CD14-positive monocyte (primary cell): Measurements from ENCODE around the gene AMPH. TPM values are rescaled to one million over a fixed set of nuclear protein-coding genes. Genes with fewer than 3 reads are reported as not detected.
"Not testable (repeated sequence)": the region's sequence is repeated elsewhere in the genome, so short reads cannot be mapped to it uniquely, and the experiment has no call there.

ENCODE experiments used
- DNase-seq, 3 donors: peaks; one replicate each; pipeline ENCODE4 v3.0.0-alpha.2; 2011 to 2022
- H2AFZ ChIP-seq: 2 replicates; pipeline ENCODE4 v1.6.0; 2012; ENCODE audit warnings: mild to moderate bottlenecking, low read depth, low read length, inconsistent platforms; ENCODE audit not compliant: insufficient read depth, poor library complexity, severe bottlenecking
- H3K27ac ChIP-seq, 2 donors: 1 replicate in 1 of 2; 2 replicates in 1 of 2; pipeline ENCODE4 v1.5.1; 2012 to 2013; ENCODE audit warnings: low read length in 2 of 2, control low read depth in 1 of 2, inconsistent platforms in 1 of 2, low read depth in 1 of 2, mild to moderate bottlenecking in 1 of 2
- H3K27me3 ChIP-seq, 2 donors: one replicate each; pipeline versions ENCODE4 v1.6.0 to v1.6.1; 2011 to 2013; ENCODE audit warnings: low read length in 2 of 2; ENCODE audit not compliant: control insufficient read depth in 2 of 2, insufficient read depth in 2 of 2
- H3K36me3 ChIP-seq, 2 donors: replicated peaks in 1 of 2; 1 replicate in 1 of 2; 2 replicates in 1 of 2; pipeline versions ENCODE4 v1.5.1 to v1.6.1; 2012 to 2013; ENCODE audit warnings: low read length in 2 of 2, control low read depth in 1 of 2, inconsistent platforms in 1 of 2, mild to moderate bottlenecking in 1 of 2; ENCODE audit not compliant: insufficient read depth in 2 of 2, control insufficient read depth in 1 of 2
- H3K4me1 ChIP-seq, 2 donors: 1 replicate in 1 of 2; 2 replicates in 1 of 2; pipeline versions ENCODE4 v1.5.1 to v1.6.1; 2012 to 2013; ENCODE audit warnings: low read length in 2 of 2, control low read depth in 1 of 2, inconsistent platforms in 1 of 2, mild to moderate bottlenecking in 1 of 2, moderate library complexity in 1 of 2; ENCODE audit not compliant: insufficient read depth in 2 of 2, control insufficient read depth in 1 of 2
- H3K4me2 ChIP-seq: replicated peaks from 2 replicates; pipeline ENCODE3; 2012; ENCODE audit warnings: low read length, moderate library complexity, mild to moderate bottlenecking; ENCODE audit not compliant: poor library complexity, severe bottlenecking; ENCODE audit errors: extremely low read depth
- H3K4me3 ChIP-seq, 3 experiments: fragments of 200-600 bp in 1 of 3; sonication (generic) in 1 of 3; replicated peaks in 1 of 3; 1 replicate in 2 of 3; 2 replicates in 1 of 3; pipeline ENCODE4 v1.5.1; 2011 to 2013; ENCODE audit warnings: low read length in 3 of 3, mild to moderate bottlenecking in 3 of 3, control low read depth in 2 of 3, low read depth in 2 of 3, inconsistent platforms in 1 of 3, moderate library complexity in 1 of 3
- H3K79me2 ChIP-seq: 2 replicates; pipeline ENCODE4 v1.6.0; 2012; ENCODE audit warnings: mild to moderate bottlenecking, control low read depth, inconsistent platforms, low read length, moderate library complexity; ENCODE audit not compliant: insufficient read depth
- H3K9ac ChIP-seq: 2 replicates; pipeline ENCODE4 v1.6.0; 2017; ENCODE audit warnings: low read length, mild to moderate bottlenecking; ENCODE audit not compliant: insufficient read depth, poor library complexity, severe bottlenecking
- H3K9me3 ChIP-seq, 2 donors: replicated peaks in 1 of 2; 1 replicate in 1 of 2; 2 replicates in 1 of 2; pipeline versions ENCODE4 v1.5.1 to v1.6.1; 2012 to 2013; ENCODE audit warnings: low read length in 2 of 2, control low read depth in 1 of 2; ENCODE audit not compliant: control insufficient read depth in 1 of 2, insufficient read depth in 1 of 2
- H4K20me1 ChIP-seq: 2 replicates; pipeline ENCODE4 v1.6.0; 2012; ENCODE audit warnings: mild to moderate bottlenecking, low read length, control low read depth, moderate library complexity; ENCODE audit not compliant: insufficient read depth
- H3K27ac Mint-ChIP-seq, 7 donors: one replicate each; pipeline ENCODE4 v1.8.0; 2020; ENCODE audit warnings: mild to moderate bottlenecking in 7 of 7, mixed read lengths in 7 of 7, moderate library complexity in 6 of 7, inconsistent platforms in 2 of 7
- H3K27me3 Mint-ChIP-seq, 3 donors: one replicate each; pipeline ENCODE4 v1.8.0; 2021 to 2022; ENCODE audit warnings: low read depth in 3 of 3, mild to moderate bottlenecking in 3 of 3, mixed read lengths in 3 of 3, moderate library complexity in 3 of 3, inconsistent platforms in 1 of 3
- H3K36me3 Mint-ChIP-seq, 2 donors: one replicate each; pipeline ENCODE4 v1.8.0; 2020; ENCODE audit warnings: mixed read lengths in 2 of 2, inconsistent platforms in 1 of 2, mild to moderate bottlenecking in 1 of 2
- H3K4me1 Mint-ChIP-seq: one replicate; pipeline ENCODE4 v1.8.0; 2020; ENCODE audit warnings: mild to moderate bottlenecking, mixed read lengths
- H3K4me3 Mint-ChIP-seq, 2 donors: one replicate each; pipeline ENCODE4 v1.8.0; 2020; ENCODE audit warnings: mild to moderate bottlenecking in 2 of 2, mixed read lengths in 2 of 2, moderate library complexity in 1 of 2
- H3K9me3 Mint-ChIP-seq, 7 donors: one replicate each; pipeline ENCODE4 v1.8.0; 2020 to 2022; ENCODE audit warnings: mixed read lengths in 7 of 7, mild to moderate bottlenecking in 6 of 7, moderate library complexity in 6 of 7, inconsistent platforms in 2 of 7
- WGBS: methylation state at CpG from one replicate; pipeline ENCODE4 v1.1.5; 2013; ENCODE audit warnings: missing lambda C conversion rate; ENCODE audit not compliant: insufficient coverage; 5-methylcytosine and 5-hydroxymethylcytosine counted together
- intact Hi-C, 2 donors: fragments of 100-400 bp; cut with micrococcal nuclease; formaldehyde crosslinking; loops; one replicate each; pipeline versions ENCODE4 v1.15.0 to v1.15.1; 2023
- polyA plus RNA-seq, 3 donors: library from polyadenylated mRNA; depleted of rRNA in 1 of 3; unstranded in 2 of 3; stranded (reverse) in 1 of 3; fragments of 300-500 nt in 2 of 3; fragments of >200 nt in 1 of 3; fragmentation: Illumina TruSeq in 2 of 3; gene quantifications; 1 replicate in 2 of 3; 2 replicates in 1 of 3; pipeline ENCODE4 v1.2.3, GENCODE V29; 2012 to 2021
- TF ChIP-seq, protein P1 (sequence below): fragments of 200-600 bp; IDR thresholded peaks from one replicate; pipeline ENCODE4 v1.8.0; 2022; ENCODE audit warnings: antibody characterized with exemption, mild to moderate bottlenecking

Gene AMPH
- polyA plus RNA-seq, 3 donors: 0.61 to 0.96 (median 0.67) TPM

DNA sequence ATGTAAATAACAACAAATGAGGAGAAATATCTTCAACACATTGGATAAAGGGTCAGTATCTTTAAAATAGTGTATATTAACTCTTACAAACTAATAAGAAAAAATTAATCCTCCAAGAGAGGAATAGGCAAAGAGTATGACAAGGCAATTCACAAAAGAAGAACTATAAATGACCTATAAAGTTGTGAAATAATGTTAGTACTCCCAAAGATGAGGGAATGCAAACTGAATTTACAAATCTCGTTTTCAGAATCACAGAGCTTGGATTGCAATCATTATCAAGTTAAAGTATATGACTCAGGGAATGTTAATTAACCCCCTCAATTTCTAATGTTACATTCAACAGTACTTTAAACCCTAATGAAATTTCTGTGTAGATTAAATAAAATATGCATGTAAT is 270.4 kb downstream of the AMPH start:
- H3K9me3 ChIP-seq: no peaks in the 10 kb centered on the region
- no peak overlapping the region for H3K4me2 ChIP-seq
- WGBS: no CpG with 5 or more reads among the region's 1 CpG
- Mint-ChIP-seq H3K4me3 (no peak overlapping the region), H3K9me3 (peaks cover 0 to 3% (median 0%) of the 10 kb centered on the region in 7 donors), H3K36me3 (peaks cover 0 to 10% of the 10 kb centered on the region in 2 donors), H3K4me1 (peaks cover 54% of the 10 kb centered on the region), H3K27me3 (peaks cover 0 to 1% (median 0%) of the 10 kb centered on the region in 3 donors), H3K27ac (peak overlapping the region; percentile 60 to 96 (median 89))
- peaks cover 50 to 51% of the 10 kb centered on the region in 2 donors for H3K4me1 ChIP-seq
- no peak overlapping the region for H3K9ac ChIP-seq
- no peaks in the 10 kb centered on the region for H4K20me1 ChIP-seq
- peak overlapping the region in 1 of 2 donors; percentile 41 for H3K27ac ChIP-seq
- peak overlapping the region in 1 of 3 experiments; percentile 25 for H3K4me3 ChIP-seq
- H3K27me3 ChIP-seq: no peaks in the 10 kb centered on the region
- intact Hi-C loops: no loop called here
- TF ChIP-seq, protein P1, sequence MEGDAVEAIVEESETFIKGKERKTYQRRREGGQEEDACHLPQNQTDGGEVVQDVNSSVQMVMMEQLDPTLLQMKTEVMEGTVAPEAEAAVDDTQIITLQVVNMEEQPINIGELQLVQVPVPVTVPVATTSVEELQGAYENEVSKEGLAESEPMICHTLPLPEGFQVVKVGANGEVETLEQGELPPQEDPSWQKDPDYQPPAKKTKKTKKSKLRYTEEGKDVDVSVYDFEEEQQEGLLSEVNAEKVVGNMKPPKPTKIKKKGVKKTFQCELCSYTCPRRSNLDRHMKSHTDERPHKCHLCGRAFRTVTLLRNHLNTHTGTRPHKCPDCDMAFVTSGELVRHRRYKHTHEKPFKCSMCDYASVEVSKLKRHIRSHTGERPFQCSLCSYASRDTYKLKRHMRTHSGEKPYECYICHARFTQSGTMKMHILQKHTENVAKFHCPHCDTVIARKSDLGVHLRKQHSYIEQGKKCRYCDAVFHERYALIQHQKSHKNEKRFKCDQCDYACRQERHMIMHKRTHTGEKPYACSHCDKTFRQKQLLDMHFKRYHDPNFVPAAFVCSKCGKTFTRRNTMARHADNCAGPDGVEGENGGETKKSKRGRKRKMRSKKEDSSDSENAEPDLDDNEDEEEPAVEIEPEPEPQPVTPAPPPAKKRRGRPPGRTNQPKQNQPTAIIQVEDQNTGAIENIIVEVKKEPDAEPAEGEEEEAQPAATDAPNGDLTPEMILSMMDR: no peak
- peak in 2 of 3 donors; percentile 50 to 57 for DNase-seq
- peaks cover 22% of the 10 kb centered on the region for H3K79me2 ChIP-seq
- H2AFZ ChIP-seq: no peak overlapping the region
- no peaks in the 10 kb centered on the region for H3K36me3 ChIP-seq

DNA sequence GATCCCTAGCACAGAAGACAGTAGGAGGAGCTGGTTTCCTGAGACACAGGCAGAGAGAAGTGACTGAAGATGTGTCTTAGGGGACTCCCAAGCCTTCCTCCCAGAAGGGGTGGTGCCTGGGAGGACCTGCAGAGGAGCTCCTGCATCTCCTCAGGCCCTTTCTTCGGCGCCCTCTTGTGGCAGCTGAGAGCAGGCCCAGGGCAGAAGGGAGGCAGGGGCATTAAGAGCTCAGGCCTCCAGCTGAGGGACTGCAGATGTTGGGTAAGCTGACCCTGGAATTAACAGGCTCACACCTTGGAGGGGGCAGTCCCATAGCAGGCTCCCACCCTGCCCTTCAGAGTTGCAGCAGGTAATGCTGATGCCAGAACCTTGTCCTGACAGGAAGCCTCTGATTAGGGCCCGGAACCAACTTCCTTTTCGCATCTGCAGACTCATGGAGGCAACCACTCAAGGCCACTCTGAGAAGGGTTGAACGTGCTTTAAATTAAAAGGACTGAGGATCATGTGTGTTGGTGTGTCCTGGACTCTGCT is 272.0 kb downstream of the AMPH start:
- H3K4me3 Mint-ChIP-seq: peak overlapping the region; percentile 14 to 78
- H3K27ac Mint-ChIP-seq: peak overlapping the region; percentile 91 to 97 (median 93)
- H3K9ac ChIP-seq, H3K9me3 Mint-ChIP-seq, H3K36me3 Mint-ChIP-seq, H3K9me3 ChIP-seq, H3K79me2 ChIP-seq, H3K27me3 ChIP-seq, H4K20me1 ChIP-seq, H3K36me3 ChIP-seq, H3K27me3 Mint-ChIP-seq, intact Hi-C loops: not testable (repeated sequence)
- peak overlapping the region; percentile 56 for H2AFZ ChIP-seq
- peak; percentile 43 to 95 (median 75) for DNase-seq
- peaks cover 59% of the 10 kb centered on the region for H3K4me1 Mint-ChIP-seq
- peaks cover 51 to 54% of the 10 kb centered on the region in 2 donors for H3K4me1 ChIP-seq
- peak overlapping the region; percentile 29 for H3K4me2 ChIP-seq
- 0% methylated on average over 2 of the region's 5 CpGs for WGBS
- peak overlapping the region in 1 of 3 experiments; percentile 23 for H3K4me3 ChIP-seq
- TF ChIP-seq, protein P1: peak; percentile 56
- H3K27ac ChIP-seq: peak overlapping the region; percentile 69 to 76

DNA sequence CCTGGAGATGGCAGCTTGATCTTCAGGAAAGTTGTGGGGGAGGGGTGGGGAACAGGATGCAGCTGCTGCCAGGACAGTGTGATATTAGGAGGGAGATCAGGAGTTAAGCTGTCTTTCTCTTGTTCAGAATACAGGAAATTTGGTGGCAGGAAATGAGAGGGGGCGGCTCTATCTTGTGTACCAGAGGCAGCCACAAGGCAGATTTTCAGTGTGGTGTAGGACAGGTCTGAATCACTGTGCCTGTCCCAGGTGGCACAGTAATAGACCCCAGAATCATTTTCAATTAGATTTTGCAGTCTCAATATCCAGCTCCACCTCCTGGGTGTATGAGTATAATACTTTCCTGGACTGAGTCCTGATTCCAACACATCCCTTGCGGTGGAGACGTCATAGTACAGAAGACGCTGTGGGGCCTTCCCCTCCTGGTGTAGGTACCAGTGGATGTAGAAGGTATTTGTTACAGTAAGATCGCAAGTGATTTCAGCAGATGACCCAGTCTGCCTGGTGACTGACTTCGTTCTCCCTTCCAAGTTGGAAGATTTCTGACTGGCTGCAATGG is 272.8 kb downstream of the AMPH start:
- H3K36me3 Mint-ChIP-seq, H3K9me3 ChIP-seq, H3K79me2 ChIP-seq, H3K4me3 ChIP-seq, H3K36me3 ChIP-seq, H3K4me2 ChIP-seq, H3K27me3 Mint-ChIP-seq, H3K27me3 ChIP-seq, H3K9me3 Mint-ChIP-seq, H4K20me1 ChIP-seq, H2AFZ ChIP-seq, H3K9ac ChIP-seq, intact Hi-C loops: not testable (repeated sequence)
- Mint-ChIP-seq H3K27ac (peak overlapping the region; percentile 91 to 97 (median 93)), H3K4me1 (peaks cover 61% of the 10 kb centered on the region), H3K4me3 (peak overlapping the region; percentile 14 to 78)
- Histone ChIP-seq H3K4me1 (peaks cover 44 to 56% of the 10 kb centered on the region in 2 donors), H3K27ac (peak overlapping the region; percentile 26 to 76)
- peak in 1 of 3 donors; percentile 33 for DNase-seq
- WGBS: 33% methylated on average over 1 of the region's 6 CpGs
